HepG2 (cell line): ENCODE measurements around the gene SPAG4. TPM values are rescaled to one million over a fixed set of nuclear protein-coding genes. Genes with fewer than 3 reads are reported as not detected.

Experiments used
- ATAC-seq: fragments of 200-7000 bp; cut with Tn5 transposase; 3 replicates; pipeline ENCODE4 v1.9.1; 2020; ENCODE audit warnings: mild to moderate bottlenecking, moderate library complexity
- BruUV-seq: library from RNA; stranded (reverse); fragments of 400-500 nt; replicated peaks from 2 replicates; lab custom pipeline; 2021; lab: Mats Ljungman, UMichigan
- CTCF ChIA-PET: fragments of 300-600 bp; formaldehyde crosslinking; extraction: SDS; loops from one replicate; lab custom pipeline; 2021; ENCODE audit warnings: low total read pairs, inconsistent platforms, low intra/inter-chr PET ratio; lab: Yijun Ruan, JAX
- POLR2A ChIA-PET: fragments of 350-600 bp; sonication (Branson Sonifier 250); formaldehyde crosslinking; loops from one replicate; lab custom pipeline; 2020; ENCODE audit warnings: antibody characterized with exemption, inconsistent platforms; lab: Yijun Ruan, JAX
- DNase-seq: peaks from one replicate; pipeline ENCODE4 v3.0.0-alpha.2; 2015; ENCODE audit warnings: low spot score
- FAIRE-seq: peaks from 3 replicates; lab custom pipeline; 2011; peaks lifted over from hg19 to GRCh38; lab: Jason Lieb, UNC
- H2AFZ ChIP-seq: one replicate; pipeline ENCODE4 v1.6.1; 2011; ENCODE audit warnings: low read length, inconsistent platforms
- H3K27ac ChIP-seq: fragments of 300-600 bp; 3 replicates; pipeline ENCODE4 v1.8.0; 2011; ENCODE audit warnings: mixed run types, mild to moderate bottlenecking, mixed read lengths, low read length, inconsistent platforms; ENCODE audit not compliant: insufficient read depth; ENCODE audit errors: extremely low read length
- H3K27me3 ChIP-seq, 2 experiments: fragments of 200-600 bp in 1 of 2; 2 replicates in 1 of 2; 3 replicates in 1 of 2; pipeline versions ENCODE4 v1.6.0 to v1.8.0; 2011; ENCODE audit warnings: low read length in 2 of 2, mild to moderate bottlenecking in 2 of 2, moderate library complexity in 2 of 2, inconsistent platforms in 1 of 2; ENCODE audit not compliant: insufficient read depth in 2 of 2, control insufficient read depth in 1 of 2
- H3K36me3 ChIP-seq, 2 experiments: fragments of 200-600 bp in 1 of 2; replicated peaks in 1 of 2; 2 replicates in 1 of 2; 3 replicates in 1 of 2; pipeline versions ENCODE4 v1.5.1 to v1.8.0; 2011; ENCODE audit warnings: low read length in 2 of 2, inconsistent platforms in 1 of 2; ENCODE audit not compliant: insufficient read depth in 2 of 2, control insufficient read depth in 1 of 2
- H3K4me1 ChIP-seq: 2 replicates; pipeline ENCODE4 v1.5.1; 2012; ENCODE audit warnings: low read length, inconsistent platforms; ENCODE audit not compliant: insufficient read depth
- H3K4me2 ChIP-seq: 2 replicates; pipeline ENCODE4 v1.6.0; 2011; ENCODE audit warnings: low read depth, low read length, inconsistent platforms
- H3K4me3 ChIP-seq, 3 experiments: fragments of 200-600 bp in 1 of 3; sonication (generic), shearing (Covaris generic) in 1 of 3; replicated peaks in 1 of 3; 2 replicates each; pipeline ENCODE4 v1.5.1; 2011 to 2016; ENCODE audit warnings: low read length in 3 of 3, inconsistent platforms in 2 of 3, low read depth in 2 of 3, mild to moderate bottlenecking in 2 of 3, control low read depth in 1 of 3, mixed read lengths in 1 of 3; ENCODE audit not compliant: insufficient read depth in 1 of 3
- H3K79me2 ChIP-seq: one replicate; pipeline ENCODE4 v1.6.1; 2011; ENCODE audit warnings: low read length, inconsistent platforms; ENCODE audit not compliant: insufficient read depth
- H3K9ac ChIP-seq: 2 replicates; pipeline ENCODE4 v1.6.0; 2011; ENCODE audit warnings: mild to moderate bottlenecking, low read depth, low read length, inconsistent platforms; ENCODE audit not compliant: insufficient read depth
- H3K9me3 ChIP-seq: 2 replicates; pipeline ENCODE4 v1.5.1; 2012; ENCODE audit warnings: mild to moderate bottlenecking, low read length
- H4K20me1 ChIP-seq: 2 replicates; pipeline ENCODE4 v1.6.0; 2011; ENCODE audit warnings: inconsistent platforms, mild to moderate bottlenecking, low read length, moderate library complexity; ENCODE audit not compliant: insufficient read depth
- POLR2G ChIP-seq: fragments of 200-400 bp; formaldehyde crosslinking; IDR thresholded peaks from 2 replicates; pipeline ENCODE4 v1.6.1; 2018; ENCODE audit warnings: mild to moderate bottlenecking, low read depth, low read length, moderate library complexity
- TEAD3 ChIP-seq: optimal IDR thresholded peaks from 2 replicates; pipeline ENCODE3; 2016; ENCODE audit warnings: borderline replicate concordance
- TFE3 ChIP-seq: IDR thresholded peaks from 2 replicates; pipeline ENCODE4 v1.6.1; 2016
- ZNF318 ChIP-seq: sonication (generic); formaldehyde crosslinking; IDR thresholded peaks from 2 replicates; pipeline ENCODE4 v1.4.0; 2020; ENCODE audit warnings: mild to moderate bottlenecking, missing genetic modification reagents
- WGBS: methylation state at CpG from one replicate; pipeline ENCODE4 v1.1.6; 2017; ENCODE audit warnings: low lambda C conversion rate; 5-methylcytosine and 5-hydroxymethylcytosine counted together
- in situ Hi-C: cut with HindIII; loops from 2 replicates; pipeline ENCODE4 v1.10.0; 2017; ENCODE audit warnings: low pct_unique_long_range_greater_than_20kb; ENCODE audit not compliant: extremely low pct_ligation_motif_present
- intact Hi-C: fragments of 100-400 bp; cut with micrococcal nuclease; formaldehyde crosslinking; loops from one replicate; pipeline ENCODE4 v1.10.0; 2022; ENCODE audit not compliant: unreplicated experiment
- polyA plus RNA-seq, 8 experiments: library from polyadenylated mRNA; depleted of rRNA in 3 of 8; stranded (reverse) in 7 of 8; unstranded in 1 of 8; fragments of >200 nt; fragmentation: Illumina TruSeq in 4 of 8; extraction: Trizol in 4 of 8; gene quantifications; 2 replicates each; pipeline versions ENCODE4 v1.2.1 to v1.2.3, GENCODE V29; 2011 to 2016; ENCODE audit warnings: low read depth in 4 of 8, missing spikeins in 1 of 8, mixed read lengths in 1 of 8; ENCODE audit not compliant: insufficient read depth in 1 of 8
- total RNA-seq, 5 experiments: library from RNA; depleted of rRNA; stranded (reverse); fragments of >200 nt; fragmentation: Illumina TruSeq; extraction: Trizol; gene quantifications; 2 replicates each; pipeline ENCODE4 v1.2.3, GENCODE V29; 2016; ENCODE audit warnings: low read depth in 1 of 5
- TF ChIP-seq, protein P1 (sequence below): IDR thresholded peaks from 2 replicates; pipeline ENCODE4 v1.6.1; 2012; ENCODE audit warnings: low read depth, low read length, improper control_type of control experiment

The SPAG4 gene
- total and polyA plus RNA-seq, 2 of the 13 experiments (the other 11 are each of a cell fraction or from before 2014, with no cell fraction given) = 5.8 to 137 TPM

- Histone ChIP-seq H3K4me1 (peaks cover 34% of the 10 kb centered on the region), H3K27ac (no peak overlapping the region), H4K20me1 (peaks cover 52% of the 10 kb centered on the region), H3K9ac (no peak overlapping the region), H3K4me2 (no peak overlapping the region), H3K36me3 (no peaks in the 10 kb centered on the region; a peak in 1 of 5 replicates), H3K4me3 (no peak overlapping the region), H3K27me3 (no peaks in the 10 kb centered on the region), H3K79me2 (peaks cover 96% of the 10 kb centered on the region), H2AFZ (no peak overlapping the region), H3K9me3 (no peaks in the 10 kb centered on the region)
- in situ Hi-C loops = no loop called here
- no peak for DNase-seq
- ChIA-PET CTCF (no interaction called here), POLR2A (interaction anchor here (3.3 kb wide), 1 partner anchor 25 kb away, joined by 16 read pairs; the partner anchor contains the start of genes CPNE1 and RBM12)
- intact Hi-C loops = no loop called here
- FAIRE-seq = no peak
- no peak for ATAC-seq
- 89% methylated on average over 2 of the region's 2 CpGs for WGBS
- no TSS peak for BruUV-seq
- TF ChIP-seq, protein P1, sequence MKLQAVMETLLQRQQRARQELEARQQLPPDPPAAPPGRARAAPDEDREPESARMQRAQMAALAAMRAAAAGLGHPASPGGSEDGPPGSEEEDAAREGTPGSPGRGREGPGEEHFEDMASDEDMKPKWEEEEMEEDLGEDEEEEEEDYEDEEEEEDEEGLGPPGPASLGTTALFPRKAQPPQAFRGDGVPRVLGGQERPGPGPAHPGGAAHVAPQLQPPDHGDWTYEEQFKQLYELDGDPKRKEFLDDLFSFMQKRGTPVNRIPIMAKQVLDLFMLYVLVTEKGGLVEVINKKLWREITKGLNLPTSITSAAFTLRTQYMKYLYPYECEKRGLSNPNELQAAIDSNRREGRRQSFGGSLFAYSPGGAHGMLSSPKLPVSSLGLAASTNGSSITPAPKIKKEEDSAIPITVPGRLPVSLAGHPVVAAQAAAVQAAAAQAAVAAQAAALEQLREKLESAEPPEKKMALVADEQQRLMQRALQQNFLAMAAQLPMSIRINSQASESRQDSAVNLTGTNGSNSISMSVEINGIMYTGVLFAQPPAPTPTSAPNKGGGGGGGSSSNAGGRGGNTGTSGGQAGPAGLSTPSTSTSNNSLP = no peak
- TF ChIP-seq TEAD3 (no peak), POLR2G (peak; percentile 7; the same call in 1 of the 2 replicates), ZNF318 (CRISPR knock-in tag) (no peak), TFE3 (CRISPR knock-in tag) (no peak)
Observed at GRCh38 chr20:35638751-35639150, 23.1 kb downstream of the SPAG4 start.
